Adrenal gland (tissue), 12 donors: ENCODE measurements around the gene COL4A1. TPM values are rescaled to one million over a fixed set of nuclear protein-coding genes. Genes with fewer than 3 reads are reported as not detected.
A peak's percentile ranks its signal among the peaks of the same experiment; 100 is the strongest.

Source experiments
- DNase-seq, 7 donors: peaks; one replicate each; pipeline ENCODE4 v3.0.0-alpha.2; 2019 to 2020
- H3K27ac ChIP-seq, 5 donors: fragments of 200-600 bp; sonication (generic) in 4 of 5; 1 replicate in 3 of 5; 2 replicates in 2 of 5; pipeline versions ENCODE4 v1.5.1 to v1.8.0; 2016 to 2020; ENCODE audit warnings: mild to moderate bottlenecking in 1 of 5
- H3K27me3 ChIP-seq: fragments of 200-600 bp; 2 replicates; pipeline ENCODE4 v1.8.0; 2021
- H3K36me3 ChIP-seq, 2 donors: fragments of 200-600 bp; replicated peaks in 1 of 2; 1 replicate in 1 of 2; 2 replicates in 1 of 2; pipeline versions ENCODE4 v1.5.1 to v1.8.0; 2018 to 2022
- H3K4me1 ChIP-seq, 2 donors: fragments of 200-600 bp; replicated peaks in 1 of 2; 1 replicate in 1 of 2; 2 replicates in 1 of 2; pipeline versions ENCODE4 v1.5.1 to v1.8.0; 2018 to 2021
- H3K4me3 ChIP-seq, 4 donors: fragments of 200-600 bp; sonication (generic) in 3 of 4; one replicate each; pipeline ENCODE4 v1.5.1; 2016 to 2018
- H3K9me3 ChIP-seq, 3 donors: fragments of 200-600 bp; sonication (generic) in 1 of 3; replicated peaks in 1 of 3; 1 replicate in 2 of 3; 2 replicates in 1 of 3; pipeline versions ENCODE4 v1.5.1 to v1.8.0; 2016 to 2021
- POLR2A ChIP-seq, 2 donors: fragments of 450-650 bp; IDR thresholded peaks; one replicate each; pipeline ENCODE4 v1.6.1; 2017; ENCODE audit warnings: antibody characterized with exemption in 2 of 2, mild to moderate bottlenecking in 2 of 2, moderate library complexity in 1 of 2
- WGBS, 4 donors: extraction: QIAGEN DNeasy Blood & Tissue Kit in 2 of 4; methylation state at CpG; one replicate each; pipeline versions ENCODE4 v1.1.5 to v1.1.7; 2013 to 2017; 5-methylcytosine and 5-hydroxymethylcytosine counted together
- intact Hi-C, 2 donors: fragments of 100-400 bp; cut with DNase I; formaldehyde crosslinking; loops; one replicate each; pipeline versions ENCODE4 v1.14.1 to v1.15.0; 2022 to 2023
- polyA plus RNA-seq, 3 donors: library from polyadenylated mRNA; stranded (reverse); fragments of 200-250 nt in 2 of 3; fragments of 350-450 nt in 1 of 3; fragmentation: Illumina TruSeq in 1 of 3; extraction: RNeasy Lipid Tissue Mini Kit (QIAGEN cat#74804) in 1 of 3; gene quantifications; one replicate each; pipeline ENCODE4 v1.2.3, GENCODE V29; 2013 to 2014
- total RNA-seq, 9 donors: library from RNA; depleted of rRNA in 4 of 9; stranded (reverse); fragments of >200 nt in 4 of 9; fragments of 120-200 nt in 1 of 9; fragmentation: NEBNext Ultra II Directional in 1 of 9; extraction: Animal tissue kit (Norgen Biotek cat#: 25700) in 1 of 9; gene quantifications; one replicate each; pipeline versions ENCODE4 v1.1.0 to v1.2.4, GENCODE V29; 2013 to 2023
- TF ChIP-seq, protein P1 (sequence below), 6 experiments: fragments of 450-650 bp in 4 of 6; fragments of 200-600 bp in 2 of 6; sonication (generic) in 1 of 6; IDR thresholded peaks; 1 replicate in 5 of 6; 2 replicates in 1 of 6; pipeline versions ENCODE4 v1.5.1 to v1.8.0; 2016 to 2021; ENCODE audit warnings: antibody characterized with exemption in 6 of 6, mild to moderate bottlenecking in 2 of 6, moderate library complexity in 1 of 6
- donor health status: healthy with polysubstance abuse.
- donor health status: Bipolar disorder and iron deficiency.
- donor health status: DM: yes; HTN: yes; CAD: no.
- donor health status: DM: no; HTN: no; CAD: no.
- donor health status: DM: no; HTN: no; CAD: no.
- donor health status: DM: yes; HTN: yes; CAD: no.

The COL4A1 gene
- total and polyA plus RNA-seq, 12 donors = 62.4 to 364 (median 183) TPM

DNA sequence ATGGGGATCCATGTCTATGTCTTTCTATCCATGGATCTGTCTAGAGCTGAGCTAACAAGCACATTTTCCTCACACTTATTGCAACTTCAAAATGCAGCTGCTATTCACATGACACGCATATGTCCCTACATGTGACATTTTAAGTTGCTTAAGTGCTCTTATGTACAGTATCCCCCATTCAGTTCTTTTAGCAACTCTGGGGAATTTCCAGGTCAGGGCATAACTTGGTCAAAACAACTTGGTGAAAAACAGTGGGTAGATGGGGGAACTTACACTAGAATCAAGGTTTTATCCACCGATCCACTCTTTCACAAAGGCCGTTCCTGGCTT, 73.0 kb downstream of the COL4A1 start:
- 43 to 67% (median 60%) methylated on average over 3 of the region's 3 CpGs for WGBS, 4 donors
- peak overlapping the region in 2 of 5 donors; percentile 66 to 84 for H3K27ac ChIP-seq

DNA sequence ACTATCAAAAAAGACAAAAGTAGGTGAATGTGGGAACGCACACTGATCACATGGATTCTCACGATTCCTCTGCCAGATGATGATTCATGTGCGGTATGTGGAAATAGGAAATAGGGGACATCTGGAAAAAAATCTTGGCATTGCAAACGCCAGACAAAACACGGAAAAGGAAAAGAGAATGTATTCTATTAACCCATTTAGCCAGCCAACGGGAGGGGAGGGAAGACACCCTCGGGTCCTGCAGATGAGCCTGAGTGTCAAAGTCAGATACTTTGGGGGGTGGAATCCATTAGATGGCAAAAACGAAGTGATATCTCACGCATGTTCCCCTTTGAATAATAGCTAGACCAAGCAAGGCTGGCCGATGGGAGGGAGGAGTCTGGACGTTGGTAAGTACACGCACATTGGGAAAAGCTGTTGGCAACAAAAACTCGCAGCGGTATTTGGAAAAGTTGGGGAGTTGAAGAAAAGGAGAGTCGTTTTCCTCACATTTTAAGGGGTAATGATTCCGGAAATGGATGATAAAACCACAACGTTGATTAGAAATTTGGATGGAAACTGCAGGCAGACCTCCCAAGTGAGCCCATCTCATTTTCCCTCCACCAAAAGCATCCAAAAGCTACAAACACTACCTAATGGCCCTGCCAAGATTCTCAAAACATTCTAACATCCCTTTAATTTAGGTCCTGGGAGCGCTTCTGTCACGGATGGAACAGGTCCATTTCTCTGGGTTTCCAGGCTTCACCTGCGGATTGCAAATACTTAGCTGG, 73.6 kb downstream of the COL4A1 start:
- Histone ChIP-seq H3K4me3 (no peak overlapping the region), H3K27me3 (no peaks in the 10 kb centered on the region), H3K27ac (peak overlapping the region in 3 of 5 donors; percentile 19 to 84 (median 66)), H3K9me3 (no peaks in the 10 kb centered on the region), H3K4me1 (peaks cover 0 to 8% of the 10 kb centered on the region in 2 donors), H3K36me3 (peaks cover 0 to 4% of the 10 kb centered on the region in 2 donors)
- WGBS, 4 donors = 49 to 61% (median 58%) methylated on average over 20 of the region's 20 CpGs
- peak in 3 of 7 donors; percentile 32 to 68 (median 34) for DNase-seq
- intact Hi-C loops = loop anchor here in 1 of 2 donors (5.0 kb wide), 1 partner anchor 179 kb away; no protein-coding TSS in a partner anchor
- TF ChIP-seq, protein P1, sequence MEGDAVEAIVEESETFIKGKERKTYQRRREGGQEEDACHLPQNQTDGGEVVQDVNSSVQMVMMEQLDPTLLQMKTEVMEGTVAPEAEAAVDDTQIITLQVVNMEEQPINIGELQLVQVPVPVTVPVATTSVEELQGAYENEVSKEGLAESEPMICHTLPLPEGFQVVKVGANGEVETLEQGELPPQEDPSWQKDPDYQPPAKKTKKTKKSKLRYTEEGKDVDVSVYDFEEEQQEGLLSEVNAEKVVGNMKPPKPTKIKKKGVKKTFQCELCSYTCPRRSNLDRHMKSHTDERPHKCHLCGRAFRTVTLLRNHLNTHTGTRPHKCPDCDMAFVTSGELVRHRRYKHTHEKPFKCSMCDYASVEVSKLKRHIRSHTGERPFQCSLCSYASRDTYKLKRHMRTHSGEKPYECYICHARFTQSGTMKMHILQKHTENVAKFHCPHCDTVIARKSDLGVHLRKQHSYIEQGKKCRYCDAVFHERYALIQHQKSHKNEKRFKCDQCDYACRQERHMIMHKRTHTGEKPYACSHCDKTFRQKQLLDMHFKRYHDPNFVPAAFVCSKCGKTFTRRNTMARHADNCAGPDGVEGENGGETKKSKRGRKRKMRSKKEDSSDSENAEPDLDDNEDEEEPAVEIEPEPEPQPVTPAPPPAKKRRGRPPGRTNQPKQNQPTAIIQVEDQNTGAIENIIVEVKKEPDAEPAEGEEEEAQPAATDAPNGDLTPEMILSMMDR (IDR thresholded peaks at IDR 0.05) = no peak
- TF ChIP-seq POLR2A (IDR thresholded peaks at IDR 0.05) = no peak

More for the DNA sequence above, 73.0 kb downstream of the COL4A1 start:
- peaks cover 0 to 13% of the 10 kb centered on the region in 2 donors for H3K4me1 ChIP-seq
- no peak for TF ChIP-seq POLR2A (IDR thresholded peaks at IDR 0.05)
- TF ChIP-seq, protein P1 (IDR thresholded peaks at IDR 0.05) = no peak
- H3K9me3 ChIP-seq = no peaks in the 10 kb centered on the region
- intact Hi-C loops = loop anchor here in 1 of 2 donors (5.0 kb wide), 1 partner anchor 178 kb away; no protein-coding TSS in a partner anchor
- H3K36me3 ChIP-seq = peaks cover 0 to 4% of the 10 kb centered on the region in 2 donors
- H3K27me3 ChIP-seq = no peaks in the 10 kb centered on the region
- no peak overlapping the region for H3K4me3 ChIP-seq
- DNase-seq = no peak

DNA sequence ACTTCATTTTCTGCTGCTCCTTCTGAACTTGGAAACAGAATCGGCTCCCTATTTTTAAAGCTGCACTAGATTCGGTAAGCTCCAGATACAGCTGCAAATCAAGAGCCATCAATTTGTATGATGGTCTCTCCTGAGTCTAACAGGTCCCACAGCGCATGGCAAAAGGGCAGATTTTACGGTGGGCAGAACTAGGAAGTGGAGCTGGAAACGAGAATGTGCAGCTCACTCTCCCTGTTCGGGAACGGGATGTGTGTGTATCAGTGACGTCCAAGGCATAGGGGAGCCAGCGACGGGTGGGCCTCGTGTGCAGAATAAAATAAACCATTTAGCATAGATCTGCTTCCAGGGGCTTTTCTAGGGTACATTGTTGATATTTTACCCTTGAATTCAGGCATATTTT, 74.2 kb downstream of the COL4A1 start:
- H3K9me3 ChIP-seq = no peaks in the 10 kb centered on the region
- H3K4me3 ChIP-seq = no peak overlapping the region
- H3K27ac ChIP-seq = peak overlapping the region in 4 of 5 donors; percentile 19 to 84 (median 46)
- 59 to 69% (median 64%) methylated on average over 11 of the region's 11 CpGs for WGBS, 4 donors
- no peaks in the 10 kb centered on the region for H3K27me3 ChIP-seq
- H3K36me3 ChIP-seq = peaks cover 0 to 4% of the 10 kb centered on the region in 2 donors
- DNase-seq = peak in 1 of 7 donors; percentile 59
- peaks cover 0 to 1% of the 10 kb centered on the region in 2 donors for H3K4me1 ChIP-seq
- TF ChIP-seq, protein P1 (IDR thresholded peaks at IDR 0.05) = no peak
- TF ChIP-seq POLR2A (IDR thresholded peaks at IDR 0.05) = no peak
- intact Hi-C loops = loop anchor here in 1 of 2 donors (5.0 kb wide), 1 partner anchor 180 kb away; no protein-coding TSS in a partner anchor

DNA sequence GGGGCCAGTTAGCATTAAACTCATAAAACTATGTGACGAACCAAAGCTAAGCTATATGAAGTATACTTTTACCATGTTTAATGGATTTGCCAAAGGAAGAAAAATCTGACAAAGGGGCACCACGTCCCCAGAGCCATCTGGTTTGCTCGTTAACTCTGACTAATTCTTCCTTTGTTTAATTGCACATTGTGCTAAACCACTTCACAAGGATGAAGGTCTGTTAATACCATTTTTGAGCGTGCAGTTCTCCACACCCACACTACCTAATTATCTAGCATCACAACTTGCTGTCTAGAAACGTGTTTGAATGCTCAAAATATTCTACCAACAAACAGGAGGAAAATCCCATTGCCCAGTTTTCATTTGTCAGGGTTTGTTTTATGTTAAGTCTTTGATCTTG, 74.8 kb downstream of the COL4A1 start:
- no peaks in the 10 kb centered on the region for H3K9me3 ChIP-seq
- TF ChIP-seq POLR2A (IDR thresholded peaks at IDR 0.05) = no peak
- TF ChIP-seq, protein P1 (IDR thresholded peaks at IDR 0.05) = no peak
- no peak overlapping the region for H3K4me3 ChIP-seq
- no peaks in the 10 kb centered on the region for H3K27me3 ChIP-seq
- peak overlapping the region in 2 of 5 donors; percentile 66 to 84 for H3K27ac ChIP-seq
- H3K4me1 ChIP-seq = no peaks in the 10 kb centered on the region
- no peak for DNase-seq
- WGBS, 4 donors = 66 to 73% (median 71%) methylated on average over 5 of the region's 5 CpGs
- H3K36me3 ChIP-seq = peaks cover 0 to 4% of the 10 kb centered on the region in 2 donors
- intact Hi-C loops = loop anchor here in 1 of 2 donors (5.0 kb wide), 1 partner anchor 180 kb away; no protein-coding TSS in a partner anchor
